SK-N-SH treated with all-trans-retinoic acid at 6 μM for 48 hours (cell line): ENCODE data around the gene PBX1.

Experiments used
- ATAC-seq: fragments of 200-7000 bp; cut with Tn5 transposase; 3 replicates; pipeline ENCODE4 v1.9.1; 2020; ENCODE audit warnings: mild to moderate bottlenecking, moderate library complexity
- ARNTL ChIP-seq: fragments of 450-650 bp; formaldehyde crosslinking; IDR thresholded peaks from 2 replicates; pipeline ENCODE4 v1.5.0; 2020; ENCODE audit warnings: low read depth, mild to moderate bottlenecking, moderate library complexity, borderline replicate concordance
- BACH2 ChIP-seq: fragments of 250-450 bp; sonication (Bioruptor Pico); IDR thresholded peaks from 2 replicates; pipeline ENCODE4 v1.9.0; 2021; ENCODE audit warnings: mild to moderate bottlenecking, borderline replicate concordance
- CREB5 ChIP-seq: fragments of 250-450 bp; sonication (Bioruptor Pico); IDR thresholded peaks from 2 replicates; pipeline ENCODE4 v1.5.1; 2020; ENCODE audit warnings: low read depth, mild to moderate bottlenecking, moderate library complexity
- ISL1 ChIP-seq: fragments of 250-450 bp; sonication (Bioruptor Pico); IDR thresholded peaks from 2 replicates; pipeline ENCODE4 v2.1.2; 2022; ENCODE audit warnings: mild to moderate bottlenecking, moderate library complexity
- OSR1 ChIP-seq: fragments of 250-450 bp; sonication (Bioruptor Pico); IDR thresholded peaks from 2 replicates; pipeline ENCODE4 v1.8.0; 2022; ENCODE audit warnings: moderate library complexity, mild to moderate bottlenecking, inconsistent platforms
- PATZ1 ChIP-seq: fragments of 250-450 bp; sonication (Bioruptor Pico); IDR thresholded peaks from 2 replicates; pipeline ENCODE4 v1.8.0; 2020; ENCODE audit warnings: mild to moderate bottlenecking, moderate library complexity, borderline replicate concordance
- POU6F1 ChIP-seq: fragments of 250-450 bp; sonication (Bioruptor Pico); IDR thresholded peaks from 2 replicates; pipeline ENCODE4 v1.8.0; 2021; ENCODE audit warnings: low read depth, mild to moderate bottlenecking, moderate library complexity, borderline replicate concordance
- PPARA ChIP-seq: fragments of 250-450 bp; sonication (Bioruptor Pico); IDR thresholded peaks from 2 replicates; pipeline ENCODE4 v1.5.0; 2020; ENCODE audit warnings: mild to moderate bottlenecking, borderline replicate concordance
- RARB ChIP-seq: fragments of 250-450 bp; sonication (Bioruptor Pico); IDR thresholded peaks from 2 replicates; pipeline ENCODE4 v1.8.0; 2021; ENCODE audit warnings: mild to moderate bottlenecking, moderate library complexity
- SNAI2 ChIP-seq: fragments of 250-450 bp; sonication (Bioruptor Pico); IDR thresholded peaks from 2 replicates; pipeline ENCODE4 v1.5.0; 2020; ENCODE audit warnings: mild to moderate bottlenecking, moderate library complexity
- TCF4 ChIP-seq: fragments of 250-450 bp; sonication (Bioruptor Pico); IDR thresholded peaks from 2 replicates; pipeline ENCODE4 v1.8.0; 2021; ENCODE audit warnings: mild to moderate bottlenecking, moderate library complexity, borderline replicate concordance
- TOX ChIP-seq: fragments of 250-450 bp; sonication (Bioruptor Pico); IDR thresholded peaks from 2 replicates; pipeline ENCODE4 v1.8.0; 2021; ENCODE audit warnings: mild to moderate bottlenecking, moderate library complexity, borderline replicate concordance
- ZFP3 ChIP-seq: fragments of 250-450 bp; sonication (Bioruptor Pico); IDR thresholded peaks from 2 replicates; pipeline ENCODE4 v1.5.0; 2020; ENCODE audit warnings: mild to moderate bottlenecking, moderate library complexity
- ZFP30 ChIP-seq: fragments of 450-650 bp; formaldehyde crosslinking; IDR thresholded peaks from 2 replicates; pipeline ENCODE4 v1.5.0; 2022; ENCODE audit warnings: mild to moderate bottlenecking, moderate library complexity
- ZNF565 ChIP-seq: fragments of 450-650 bp; formaldehyde crosslinking; conservative IDR thresholded peaks from 2 replicates; pipeline ENCODE4 v1.5.0; 2020; ENCODE audit warnings: low read depth, mild to moderate bottlenecking, moderate library complexity
- ZNF70 ChIP-seq: fragments of 450-650 bp; formaldehyde crosslinking; IDR thresholded peaks from 2 replicates; pipeline ENCODE4 v1.5.0; 2020; ENCODE audit warnings: mild to moderate bottlenecking, moderate library complexity
- ZNF8 ChIP-seq: fragments of 450-650 bp; formaldehyde crosslinking; IDR thresholded peaks from 2 replicates; pipeline ENCODE4 v1.5.0; 2020; ENCODE audit warnings: mild to moderate bottlenecking, moderate library complexity
- TF ChIP-seq, protein P1 (sequence below): fragments of 250-450 bp; sonication (Bioruptor Pico); IDR thresholded peaks from 2 replicates; pipeline ENCODE4 v1.5.1; 2021; ENCODE audit warnings: mild to moderate bottlenecking, moderate library complexity
- TF ChIP-seq, protein P2 (sequence below): fragments of 250-450 bp; sonication (Bioruptor Pico); IDR thresholded peaks from 2 replicates; pipeline ENCODE4 v1.5.0; 2020; ENCODE audit warnings: mild to moderate bottlenecking, moderate library complexity

PBX1 gene

GRCh38 chr1:164578479-164579200 lies 19.7 kb downstream of the PBX1 start:
- TF ChIP-seq POU6F1 (CRISPR knock-in tag) (no peak), OSR1 (CRISPR knock-in tag) (no peak), PATZ1 (CRISPR knock-in tag) (no peak), ZNF70 (no peak), ZFP30 (CRISPR knock-in tag) (no peak), RARB (CRISPR knock-in tag) (no peak), TOX (CRISPR knock-in tag) (no peak), CREB5 (CRISPR knock-in tag) (no peak), ZNF8 (no peak), ARNTL (CRISPR knock-in tag) (no peak), ZNF565 (CRISPR knock-in tag) (no peak)
- ATAC-seq, result no peak

- ATAC-seq, result no peak; the same call in 2 of the 3 replicates
Observed at GRCh38 chr1:164579381-164579780, 20.4 kb downstream of the PBX1 start.

GRCh38 chr1:164581762-164582161 lies 22.8 kb downstream of the PBX1 start:
- ATAC-seq, result no peak
- TF ChIP-seq PPARA (CRISPR knock-in tag), result no peak
- TF ChIP-seq ZFP3, result no peak
- no peak for TF ChIP-seq TOX (CRISPR knock-in tag)
- TF ChIP-seq POU6F1 (CRISPR knock-in tag), result no peak
- no peak for TF ChIP-seq SNAI2 (CRISPR knock-in tag)
- TF ChIP-seq OSR1 (CRISPR knock-in tag), result no peak
- TF ChIP-seq TCF4 (CRISPR knock-in tag), result no peak
- TF ChIP-seq ISL1, result no peak
- TF ChIP-seq PATZ1 (CRISPR knock-in tag), result no peak
- TF ChIP-seq, protein P1, sequence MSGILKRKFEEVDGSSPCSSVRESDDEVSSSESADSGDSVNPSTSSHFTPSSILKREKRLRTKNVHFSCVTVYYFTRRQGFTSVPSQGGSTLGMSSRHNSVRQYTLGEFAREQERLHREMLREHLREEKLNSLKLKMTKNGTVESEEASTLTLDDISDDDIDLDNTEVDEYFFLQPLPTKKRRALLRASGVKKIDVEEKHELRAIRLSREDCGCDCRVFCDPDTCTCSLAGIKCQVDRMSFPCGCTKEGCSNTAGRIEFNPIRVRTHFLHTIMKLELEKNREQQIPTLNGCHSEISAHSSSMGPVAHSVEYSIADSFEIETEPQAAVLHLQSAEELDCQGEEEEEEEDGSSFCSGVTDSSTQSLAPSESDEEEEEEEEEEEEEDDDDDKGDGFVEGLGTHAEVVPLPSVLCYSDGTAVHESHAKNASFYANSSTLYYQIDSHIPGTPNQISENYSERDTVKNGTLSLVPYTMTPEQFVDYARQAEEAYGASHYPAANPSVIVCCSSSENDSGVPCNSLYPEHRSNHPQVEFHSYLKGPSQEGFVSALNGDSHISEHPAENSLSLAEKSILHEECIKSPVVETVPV, result no peak

More at GRCh38 chr1:164579381-164579780, 20.4 kb downstream of the PBX1 start:
- TF ChIP-seq, protein P2, sequence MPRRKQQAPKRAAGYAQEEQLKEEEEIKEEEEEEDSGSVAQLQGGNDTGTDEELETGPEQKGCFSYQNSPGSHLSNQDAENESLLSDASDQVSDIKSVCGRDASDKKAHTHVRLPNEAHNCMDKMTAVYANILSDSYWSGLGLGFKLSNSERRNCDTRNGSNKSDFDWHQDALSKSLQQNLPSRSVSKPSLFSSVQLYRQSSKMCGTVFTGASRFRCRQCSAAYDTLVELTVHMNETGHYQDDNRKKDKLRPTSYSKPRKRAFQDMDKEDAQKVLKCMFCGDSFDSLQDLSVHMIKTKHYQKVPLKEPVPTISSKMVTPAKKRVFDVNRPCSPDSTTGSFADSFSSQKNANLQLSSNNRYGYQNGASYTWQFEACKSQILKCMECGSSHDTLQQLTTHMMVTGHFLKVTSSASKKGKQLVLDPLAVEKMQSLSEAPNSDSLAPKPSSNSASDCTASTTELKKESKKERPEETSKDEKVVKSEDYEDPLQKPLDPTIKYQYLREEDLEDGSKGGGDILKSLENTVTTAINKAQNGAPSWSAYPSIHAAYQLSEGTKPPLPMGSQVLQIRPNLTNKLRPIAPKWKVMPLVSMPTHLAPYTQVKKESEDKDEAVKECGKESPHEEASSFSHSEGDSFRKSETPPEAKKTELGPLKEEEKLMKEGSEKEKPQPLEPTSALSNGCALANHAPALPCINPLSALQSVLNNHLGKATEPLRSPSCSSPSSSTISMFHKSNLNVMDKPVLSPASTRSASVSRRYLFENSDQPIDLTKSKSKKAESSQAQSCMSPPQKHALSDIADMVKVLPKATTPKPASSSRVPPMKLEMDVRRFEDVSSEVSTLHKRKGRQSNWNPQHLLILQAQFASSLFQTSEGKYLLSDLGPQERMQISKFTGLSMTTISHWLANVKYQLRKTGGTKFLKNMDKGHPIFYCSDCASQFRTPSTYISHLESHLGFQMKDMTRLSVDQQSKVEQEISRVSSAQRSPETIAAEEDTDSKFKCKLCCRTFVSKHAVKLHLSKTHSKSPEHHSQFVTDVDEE (CRISPR knock-in tag), result no peak
- no peak for TF ChIP-seq CREB5 (CRISPR knock-in tag)
- TF ChIP-seq ZFP30 (CRISPR knock-in tag), result no peak
- no peak for TF ChIP-seq BACH2 (CRISPR knock-in tag)
- TF ChIP-seq ZFP3, result no peak
- TF ChIP-seq ISL1, result no peak
- no peak for TF ChIP-seq ZNF8
- no peak for TF ChIP-seq ZNF565 (CRISPR knock-in tag)
